ENCODE data around the gene CRYBB1. TPM values are rescaled to one million over a fixed set of nuclear protein-coding genes. Genes with fewer than 3 reads are reported as not detected.

CRYBB1 gene
- total RNA-seq, 1 experiment from 2014 or later, result not detected

Small RNAs within 50 kb of the gene (microRNA-seq; reads per million reads assigned to microRNA genes)
- 1.8 reads per million for gene MIR548J (ENCODE audit: unreplicated experiment)

Other genes with a start within 250 kb of the CRYBB1 start
- 2.1 and 2.4 TPM in 2 replicates for gene ASPHD2, start 188.8 kb downstream of the CRYBB1 start, total RNA-seq (2014; rRNA removed)
- gene HPS4, start 134.2 kb downstream of the CRYBB1 start, total RNA-seq (2014; rRNA removed), result 15.9 and 19.9 TPM in 2 replicates
- 17.6 and 21.1 TPM in 2 replicates for gene SRRD, start 134.2 kb downstream of the CRYBB1 start, total RNA-seq (2014; rRNA removed)
- 22.4 and 33.5 TPM in 2 replicates for gene TFIP11, start 105.6 kb downstream of the CRYBB1 start, total RNA-seq (2014; rRNA removed)
- gene TPST2, start 27.9 kb downstream of the CRYBB1 start, total RNA-seq (2014; rRNA removed), result 7.9 and 8.1 TPM in 2 replicates
- gene CRYBA4, start 3.9 kb upstream of the CRYBB1 start, total RNA-seq (2014; rRNA removed), result not detected in 2 replicates
- 0.15 and 0.23 TPM in 2 replicates for gene MIAT, start 39.6 kb upstream of the CRYBB1 start, total RNA-seq (2014; rRNA removed)

Data from PC-3 (cell line).